ENCODE data around the gene SAMD4B.
A peak's percentile ranks its signal among the peaks of the same experiment; 100 is the strongest.

SAMD4B gene

DNA sequence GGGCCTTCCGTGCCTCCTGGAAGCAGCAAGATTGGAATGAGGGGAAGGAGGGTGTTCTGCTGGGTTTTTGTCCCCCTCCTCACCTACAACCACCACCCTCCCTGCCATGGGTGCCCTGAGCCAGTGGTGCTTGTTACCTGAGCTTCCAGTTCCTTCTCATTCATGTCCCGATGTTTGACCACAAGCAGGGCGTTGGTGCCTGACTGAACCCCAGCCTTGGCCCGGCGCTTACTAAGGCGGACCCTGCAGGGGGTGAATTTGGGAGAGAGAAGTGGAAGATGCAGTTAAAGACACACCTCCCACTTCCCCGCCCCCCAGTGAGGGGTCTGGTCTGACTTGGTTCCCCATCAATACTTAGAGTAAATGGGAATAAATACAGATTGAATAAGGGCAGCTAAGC lies 44.3 kb downstream of the SAMD4B start:
- no peak for DNase-seq (ENCODE audit: extremely low read depth in 1 of 2, low read depth in 1 of 2)

DNA sequence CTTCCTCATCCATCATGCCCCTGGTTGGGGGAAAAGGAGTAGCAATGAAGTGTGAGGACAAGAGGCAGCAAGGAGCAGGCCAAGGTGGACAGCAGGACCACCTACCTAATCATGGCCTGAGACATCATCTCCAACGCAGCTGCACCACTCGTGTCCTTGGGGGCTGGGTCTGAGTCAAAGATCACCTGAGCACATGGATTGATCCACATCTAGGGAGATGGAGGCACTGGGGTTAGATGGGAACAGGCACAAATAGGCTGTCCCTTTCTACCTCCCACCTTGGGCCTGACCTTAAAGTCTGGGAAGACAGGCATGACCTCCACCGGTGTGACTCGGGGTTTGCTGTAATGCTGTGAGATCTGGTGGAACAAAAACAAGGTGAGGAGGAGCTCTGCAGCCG lies 46.4 kb downstream of the SAMD4B start:
- no peak for DNase-seq (ENCODE audit: extremely low read depth in 1 of 2, low read depth in 1 of 2)

DNA sequence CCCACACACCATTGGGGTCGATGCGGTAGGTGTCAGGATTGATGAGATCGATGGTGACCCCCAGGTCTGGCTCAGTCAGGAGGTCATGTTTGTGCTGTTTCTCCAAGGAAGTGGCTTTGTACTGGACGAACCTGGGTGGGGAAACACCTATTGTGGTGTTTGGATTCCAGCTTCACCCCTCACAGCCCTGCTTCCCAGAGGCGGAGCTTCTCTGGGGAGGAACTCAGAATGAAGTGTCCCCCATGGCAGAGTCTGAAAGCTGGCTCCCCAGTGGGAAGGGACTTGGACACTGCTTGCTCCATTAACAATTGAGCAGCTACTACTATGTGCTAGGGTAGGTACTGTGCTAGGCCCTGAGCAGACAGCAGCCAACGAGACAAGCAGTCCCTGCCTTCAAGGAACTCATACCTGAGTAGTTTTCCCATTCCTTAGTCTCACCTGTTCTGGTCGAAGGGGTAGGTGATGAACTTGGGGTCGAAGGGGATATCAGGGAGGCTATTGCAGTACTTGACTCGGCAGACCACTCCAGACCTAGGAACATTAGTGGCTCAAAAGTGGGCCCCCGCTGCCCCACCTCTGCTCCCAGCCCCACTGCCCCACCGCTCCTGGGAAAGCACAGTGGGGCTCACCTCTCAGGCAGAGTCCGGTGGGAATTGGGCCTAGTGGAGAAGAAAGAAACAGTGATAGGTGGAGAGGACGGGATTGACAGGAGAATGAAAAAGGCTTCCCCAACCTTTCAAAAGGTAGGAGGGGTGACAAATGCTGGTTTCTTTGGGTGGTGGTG lies 47.6 kb downstream of the SAMD4B start:
- no peak for DNase-seq (ENCODE audit: extremely low read depth in 1 of 2, low read depth in 1 of 2)

DNA sequence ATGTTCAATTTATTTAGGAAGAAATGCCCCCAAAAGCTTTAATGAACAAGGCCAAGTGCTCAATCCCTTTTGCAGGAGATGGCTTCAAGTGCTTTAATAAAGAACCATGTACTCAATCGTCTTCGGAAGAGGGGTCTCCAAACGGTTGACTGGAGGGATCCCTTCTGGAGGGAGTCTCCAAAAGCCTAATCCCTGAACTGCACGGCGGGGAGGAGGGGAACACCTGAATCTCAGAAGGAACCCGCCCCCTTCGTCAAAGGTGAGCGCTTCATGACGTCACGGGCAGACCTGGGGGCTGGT lies 48.2 kb downstream of the SAMD4B start:
- peak; percentile 62 to 74 for DNase-seq (ENCODE audit: extremely low read depth in 1 of 2, low read depth in 1 of 2)

DNA sequence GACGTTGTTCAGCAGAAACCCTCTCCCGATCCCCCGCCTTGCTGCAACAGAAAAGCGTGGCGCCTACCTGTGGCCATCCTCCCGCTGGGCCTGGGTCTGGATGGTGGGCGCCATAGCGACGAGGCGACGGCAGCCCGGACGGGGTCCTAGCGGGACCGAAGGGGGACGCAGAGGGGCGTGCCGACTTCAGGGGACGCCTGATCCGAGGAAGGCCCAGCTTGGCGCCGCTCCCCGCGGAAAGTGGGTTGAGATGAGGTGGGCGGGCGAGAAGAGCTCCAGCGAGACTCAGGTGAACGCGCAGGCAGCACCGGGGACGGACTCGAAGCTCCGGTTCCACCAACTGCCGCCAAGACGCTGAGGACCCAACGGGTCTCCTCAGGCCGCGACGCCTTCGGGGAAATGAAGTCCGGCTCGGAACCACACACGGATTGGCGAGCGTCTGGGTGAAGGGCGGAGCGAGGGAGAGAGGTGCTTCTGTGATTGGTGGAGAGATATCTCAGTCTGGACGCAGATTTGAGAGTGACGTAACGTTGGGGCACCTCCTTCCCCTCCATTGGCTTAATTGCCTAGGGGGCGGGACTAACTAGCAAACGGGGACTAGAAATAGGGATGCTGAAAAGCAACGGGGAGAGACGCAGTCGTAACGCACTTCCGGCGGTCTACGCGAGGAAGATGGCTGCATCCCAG lies 48.7 kb downstream of the SAMD4B start, which contains the start of the genes MED29 and PAF1:
MED29 (plus strand) TSS at position 628 of the 687 bp plus-strand sequence; CDS start at position 673, 45 bp downstream.
PAF1 (minus strand) TSS at position 356 of the 687 bp plus-strand sequence; CDS start at position 114, 242 bp downstream.
- peak; percentile 85 to 93 for DNase-seq (ENCODE audit: extremely low read depth in 1 of 2, low read depth in 1 of 2)

DNA sequence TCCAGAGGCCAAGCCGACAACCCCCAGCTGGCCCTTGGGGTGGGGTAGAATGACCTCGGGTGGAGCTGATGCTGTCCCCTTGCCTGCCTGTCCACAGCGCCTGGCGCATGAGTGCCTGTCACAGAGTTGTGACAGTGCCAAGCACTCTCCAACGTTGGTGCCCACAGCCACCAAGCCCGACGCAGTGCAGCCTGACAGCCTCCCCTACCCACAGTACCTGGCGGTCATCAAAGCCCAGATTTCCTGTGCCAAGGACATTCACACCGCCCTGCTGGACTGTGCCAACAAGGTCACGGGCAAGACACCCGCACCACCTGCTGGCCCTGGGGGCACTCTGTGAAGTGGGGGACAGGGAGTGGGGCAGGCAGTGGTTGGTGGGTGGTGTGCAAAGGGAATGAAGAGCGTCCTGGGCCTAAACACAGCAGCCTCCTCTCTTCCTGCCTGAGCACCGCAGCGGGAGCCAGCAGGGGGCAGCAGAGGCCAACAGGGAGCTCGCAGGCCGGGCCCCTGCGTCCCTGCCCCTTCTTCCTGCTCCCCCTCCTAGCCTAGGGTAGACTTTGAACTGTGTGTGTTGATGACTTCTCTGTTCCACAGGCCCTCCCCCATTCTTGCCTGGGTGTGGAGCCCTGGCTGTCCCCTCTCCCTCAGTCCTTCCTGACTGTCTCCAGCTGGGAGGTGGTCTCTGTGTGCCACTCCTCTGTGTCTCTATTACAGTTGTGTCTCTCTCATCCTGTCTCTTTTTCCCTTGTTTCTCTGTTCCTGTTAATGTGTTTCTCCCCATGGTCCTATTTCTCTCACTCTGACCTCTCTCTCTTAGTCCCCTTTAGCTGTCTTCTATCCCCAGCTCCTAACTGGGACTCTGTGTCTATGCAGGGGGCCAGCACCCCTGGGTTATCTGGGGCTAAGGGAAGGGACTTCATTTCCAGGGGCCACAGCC lies 55.4 kb downstream of the SAMD4B start:
- DNase-seq (ENCODE audit: extremely low read depth in 1 of 2, low read depth in 1 of 2): peak; percentile 92 to 93

DNA sequence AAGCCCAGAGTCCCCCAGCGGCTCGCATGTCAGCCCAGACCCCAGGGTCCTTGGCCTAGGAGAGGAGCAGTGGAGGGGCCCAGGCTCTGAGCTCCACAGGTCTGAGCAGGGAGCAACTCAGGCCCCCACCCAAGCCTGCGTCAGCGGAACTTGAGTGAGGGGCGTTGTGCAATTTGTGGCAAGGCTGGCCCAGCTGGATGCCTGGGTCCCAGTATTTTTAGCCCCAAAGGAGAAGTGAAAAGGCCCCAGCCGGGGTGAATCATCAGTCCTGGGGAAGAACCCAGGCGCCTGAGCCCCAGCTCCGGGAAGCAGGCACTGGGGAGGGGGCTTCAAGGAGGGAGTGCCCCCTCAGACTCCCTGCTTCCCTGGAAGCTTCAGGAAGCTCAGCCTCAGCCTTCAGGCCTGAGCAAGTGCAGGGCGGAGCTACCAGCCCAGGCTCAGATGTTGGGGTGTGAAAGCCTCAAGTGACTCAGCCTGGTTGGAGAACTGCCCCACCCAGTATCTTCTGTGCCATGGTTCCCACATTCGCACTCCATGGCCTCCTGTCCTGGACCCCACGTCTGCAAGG lies 56.2 kb downstream of the SAMD4B start:
- no peak for DNase-seq (ENCODE audit: extremely low read depth in 1 of 2, low read depth in 1 of 2)

DNA sequence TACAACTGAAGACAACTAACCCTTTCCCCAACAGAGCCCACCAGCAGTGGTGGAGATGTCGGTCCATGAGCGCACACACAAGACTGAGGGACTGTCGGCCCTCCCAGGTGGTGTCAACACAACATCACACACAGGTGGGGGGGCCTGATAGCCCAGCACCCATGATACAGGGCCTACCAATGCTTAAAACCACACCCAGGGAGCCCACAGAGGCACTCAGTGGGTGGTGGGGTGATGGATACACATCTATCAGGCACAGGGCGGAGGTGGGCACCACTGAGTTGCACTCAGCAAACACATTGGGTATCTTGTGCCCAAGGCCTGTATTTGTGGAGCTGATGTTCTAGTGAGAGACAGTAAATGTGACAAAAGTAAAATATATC lies 57.4 kb downstream of the SAMD4B start:
- no peak for DNase-seq (ENCODE audit: extremely low read depth in 1 of 2, low read depth in 1 of 2)

DNA sequence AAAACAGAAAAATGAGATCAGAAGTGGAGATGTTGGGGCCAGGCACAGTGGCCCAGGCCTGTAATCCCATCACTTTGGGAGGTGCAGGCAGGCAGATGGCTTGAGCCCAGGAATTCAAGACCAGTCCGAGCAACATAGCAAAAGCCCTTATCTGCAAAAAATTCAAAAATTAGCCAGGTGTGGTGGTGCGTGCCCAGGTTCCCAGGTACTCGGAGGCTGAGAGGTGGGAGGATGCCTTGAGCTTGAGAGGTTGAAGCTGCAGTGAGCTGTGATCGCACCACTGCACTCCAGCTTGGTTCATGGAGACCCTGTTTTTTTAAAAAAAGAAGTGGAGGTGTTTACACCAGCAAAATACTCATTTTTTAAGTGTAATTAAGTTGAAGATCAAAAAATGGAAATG lies 57.8 kb downstream of the SAMD4B start:
- DNase-seq (ENCODE audit: extremely low read depth in 1 of 2, low read depth in 1 of 2): no peak

DNA sequence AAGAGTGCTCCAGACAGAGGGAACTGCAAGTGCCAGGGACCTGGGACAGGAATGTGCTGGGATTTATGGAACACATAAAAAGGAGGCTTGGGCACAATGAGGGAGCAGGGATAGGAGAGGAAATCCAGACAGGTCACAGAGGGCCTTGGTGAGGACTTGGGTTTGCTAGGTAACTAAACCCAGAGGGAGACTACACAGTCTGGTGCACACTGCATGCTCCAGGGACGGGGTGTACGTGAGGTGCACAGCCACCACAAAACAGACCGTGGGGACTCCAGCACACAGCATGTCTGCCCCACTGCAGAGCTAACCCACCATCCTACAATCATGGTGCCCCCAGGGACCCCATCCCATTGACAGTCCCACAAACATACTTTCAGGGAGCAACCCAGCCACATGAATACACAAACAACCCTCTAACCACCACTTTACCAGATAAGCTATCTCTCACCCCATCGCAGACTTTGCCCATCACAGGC lies 58.9 kb downstream of the SAMD4B start:
- DNase-seq (ENCODE audit: extremely low read depth in 1 of 2, low read depth in 1 of 2): no peak

DNA sequence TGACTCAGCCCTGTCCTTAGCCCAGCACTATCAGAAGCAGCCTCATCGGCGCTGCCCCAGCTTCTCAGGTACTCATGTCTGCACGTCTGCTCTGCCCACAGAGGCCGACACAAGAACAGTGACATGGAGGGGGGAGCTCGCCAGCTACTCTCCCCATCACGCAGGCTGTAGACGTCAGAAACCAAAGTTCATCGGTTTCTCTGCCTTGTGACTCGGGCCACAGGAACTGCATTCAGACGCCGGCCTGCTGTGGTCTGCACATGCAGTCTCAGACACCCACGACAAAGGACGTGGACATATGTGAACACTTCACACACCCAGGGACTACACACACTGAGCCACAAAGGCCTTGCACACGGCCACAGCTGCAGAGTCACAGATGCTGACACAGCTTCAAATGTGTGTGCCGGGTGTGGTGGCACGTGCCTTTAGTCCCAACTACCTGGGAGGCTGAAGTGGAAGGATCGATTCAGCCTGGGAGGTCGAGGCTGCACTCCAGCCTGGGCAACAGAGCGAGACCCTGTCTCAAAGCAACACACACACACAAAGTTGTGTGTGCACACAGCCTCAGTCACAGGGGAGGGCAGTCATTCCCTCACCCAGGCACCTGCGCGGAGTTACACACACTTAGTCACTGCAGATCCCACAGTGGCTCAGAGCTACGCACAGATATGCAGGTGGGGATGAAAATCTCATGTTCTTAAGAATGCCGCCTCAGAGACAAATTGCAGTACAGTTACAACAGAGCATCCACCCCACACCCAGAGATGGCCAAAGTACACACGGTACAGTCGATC lies 59.5 kb downstream of the SAMD4B start:
- peak; percentile 71 to 88 for DNase-seq (ENCODE audit: extremely low read depth in 1 of 2, low read depth in 1 of 2)

DNA sequence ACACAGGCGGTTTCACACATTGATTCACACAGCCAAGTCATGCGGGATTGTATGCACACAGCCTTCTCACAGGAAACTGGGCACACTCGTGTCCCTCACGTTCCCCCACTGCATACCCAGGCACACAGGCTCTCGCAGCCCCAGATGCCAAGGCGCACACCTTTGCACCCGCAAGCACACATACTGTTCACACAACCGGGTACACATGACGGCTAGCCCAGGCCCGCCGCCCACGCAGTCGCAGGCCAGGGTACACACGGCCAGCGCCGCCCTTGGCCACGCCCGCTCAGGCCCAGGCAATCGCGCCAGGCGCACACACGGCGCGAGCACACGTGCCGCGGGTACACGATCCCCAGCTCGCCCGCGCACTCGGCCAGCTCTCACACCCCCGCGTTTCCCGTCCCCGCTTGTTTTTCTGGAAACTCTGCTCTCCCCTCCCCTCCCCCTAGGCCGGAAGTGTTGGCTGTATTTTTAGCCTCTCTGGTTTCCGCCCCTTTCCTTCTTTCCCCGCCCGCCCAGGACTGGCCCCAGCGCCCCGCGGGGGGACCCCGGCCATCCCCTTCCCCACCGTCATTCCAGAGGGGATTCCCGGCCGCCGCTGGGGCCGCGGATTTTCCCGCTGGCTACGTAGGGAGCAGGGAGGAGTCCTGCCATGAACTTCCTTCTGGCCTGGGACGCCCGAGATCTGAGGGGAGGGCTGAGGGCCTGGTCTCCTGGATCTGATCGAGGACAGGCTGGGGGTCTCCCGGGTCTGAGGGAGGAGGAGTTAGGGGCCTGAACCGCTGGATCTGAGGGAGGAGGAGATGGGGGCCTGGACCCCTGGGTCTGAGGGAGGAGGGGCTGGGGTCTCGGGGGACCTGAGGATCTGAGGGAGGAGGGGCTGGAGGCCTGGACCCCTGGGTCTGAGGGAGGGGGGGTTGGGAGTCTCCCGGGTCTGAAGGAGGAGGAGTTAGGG lies 60.4 kb downstream of the SAMD4B start:
- DNase-seq (ENCODE audit: extremely low read depth in 1 of 2, low read depth in 1 of 2): peak; percentile 75 to 80

DNA sequence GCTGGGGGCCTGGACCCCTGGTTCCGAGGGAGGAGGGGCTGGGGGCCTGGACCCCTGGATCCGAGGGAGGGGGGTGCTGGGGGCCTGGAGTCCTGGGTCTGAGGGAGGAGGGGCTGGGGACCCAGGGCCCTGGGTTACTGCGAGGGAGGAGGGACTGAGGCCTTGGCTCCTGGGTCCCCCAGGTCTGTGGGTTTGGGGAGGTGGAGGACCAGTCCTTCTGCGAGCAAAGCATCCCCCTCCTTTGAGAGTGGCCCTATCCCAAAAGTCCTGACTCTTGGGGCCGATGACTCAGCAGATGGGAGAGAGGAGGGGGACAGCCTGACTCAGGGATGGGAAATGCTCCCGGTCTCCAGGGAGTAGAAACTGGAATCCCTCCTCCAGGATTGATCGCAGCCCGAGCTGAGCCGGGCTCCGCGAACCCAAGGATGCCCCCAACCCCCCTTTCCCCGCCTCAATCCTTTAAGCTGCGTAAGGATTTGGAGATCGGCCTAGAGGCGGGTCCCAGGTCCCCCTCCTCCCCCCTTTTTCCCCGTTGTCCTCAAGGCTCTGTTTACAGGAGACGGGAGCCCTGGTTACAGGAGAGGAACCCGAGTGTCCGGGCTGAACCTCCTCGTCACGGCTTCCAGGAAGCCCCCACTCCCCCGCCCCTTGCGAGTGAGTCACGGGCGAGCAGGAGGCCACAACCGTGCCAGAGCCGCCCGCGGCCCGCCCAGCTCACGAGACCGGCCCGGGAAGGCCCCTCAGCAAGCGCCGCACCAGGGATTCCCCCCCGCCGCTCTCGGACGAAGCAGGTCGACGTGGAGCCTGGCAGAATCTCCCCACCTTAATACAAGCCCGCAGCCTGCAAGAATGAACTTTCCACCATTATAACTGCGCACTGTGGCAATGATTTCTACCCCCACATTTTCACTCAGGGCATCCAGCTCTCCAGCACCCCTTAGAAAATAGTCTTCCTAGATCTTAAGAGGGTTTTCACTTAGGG lies 61.4 kb downstream of the SAMD4B start:
- peak; percentile 94 to 97 for DNase-seq (ENCODE audit: extremely low read depth in 1 of 2, low read depth in 1 of 2)

DNA sequence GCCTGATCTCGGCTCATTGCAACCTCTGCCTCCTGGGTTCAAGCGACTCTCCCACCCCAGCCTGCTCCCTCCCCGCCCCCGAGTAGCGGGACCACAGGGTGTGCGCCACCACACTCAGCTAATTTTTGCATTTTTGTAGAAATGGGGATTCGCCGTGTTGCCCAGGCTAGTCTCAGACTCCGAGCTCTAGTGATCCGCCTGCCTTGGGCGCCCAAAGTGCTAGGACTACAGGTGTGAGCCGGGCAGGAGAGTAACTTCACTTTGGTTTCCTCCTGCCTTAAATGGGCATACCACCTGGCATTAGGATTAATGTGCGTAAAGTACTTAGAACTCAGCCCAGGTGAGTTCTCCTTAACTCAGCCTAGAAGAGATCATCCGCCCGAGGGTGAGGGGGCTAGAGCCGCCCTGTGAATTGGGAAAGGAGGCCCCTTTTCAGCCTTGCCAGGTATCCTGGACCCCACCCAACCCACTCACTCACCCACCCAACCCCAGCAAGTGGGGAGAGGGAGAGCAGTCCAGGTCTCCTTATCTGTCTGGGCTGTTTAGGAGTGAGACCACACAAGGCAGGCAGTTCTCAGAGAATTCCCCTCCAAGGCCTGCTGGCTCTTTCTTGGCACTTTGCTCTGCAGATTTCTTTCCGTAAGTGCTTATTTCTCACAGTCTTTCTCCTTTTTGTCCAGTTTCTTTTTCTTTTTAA lies 63.2 kb downstream of the SAMD4B start:
- no peak for DNase-seq (ENCODE audit: extremely low read depth in 1 of 2, low read depth in 1 of 2)

DNA sequence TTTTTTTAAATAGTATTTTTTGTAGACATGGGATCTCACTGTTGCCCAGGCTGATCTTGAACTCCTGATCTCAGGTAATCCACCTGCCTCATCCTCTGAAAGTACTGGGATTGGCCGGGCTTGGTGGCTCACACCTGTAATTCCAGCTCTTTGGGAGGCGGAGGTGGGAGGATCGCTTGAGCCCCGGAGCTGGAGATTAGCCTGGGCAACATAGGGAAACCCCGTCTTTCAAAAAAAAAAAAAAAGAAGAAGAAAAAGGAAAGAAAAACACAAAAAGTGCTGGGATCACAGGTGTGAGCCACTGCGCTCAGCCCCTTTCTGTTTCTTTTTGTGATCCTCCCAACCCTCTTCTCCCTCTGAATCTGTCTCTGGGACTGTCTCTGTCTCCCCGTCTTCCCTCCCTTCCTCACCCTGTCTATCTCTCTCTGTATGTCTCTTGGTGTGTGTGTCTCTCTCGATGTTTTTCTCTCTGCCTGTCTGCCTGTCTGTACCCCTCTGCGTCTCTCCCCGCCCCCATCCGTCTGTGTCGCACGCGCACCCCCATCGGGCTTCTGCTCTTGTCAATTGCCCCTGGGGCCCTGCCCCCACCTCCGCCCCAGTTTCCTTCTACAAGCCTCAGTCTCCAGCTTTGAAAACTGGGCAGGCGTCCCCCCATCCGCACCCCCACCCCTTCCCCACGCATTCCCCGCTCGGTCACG lies 63.9 kb downstream of the SAMD4B start:
- peak; percentile 87 to 91 for DNase-seq (ENCODE audit: extremely low read depth in 1 of 2, low read depth in 1 of 2)

DNA sequence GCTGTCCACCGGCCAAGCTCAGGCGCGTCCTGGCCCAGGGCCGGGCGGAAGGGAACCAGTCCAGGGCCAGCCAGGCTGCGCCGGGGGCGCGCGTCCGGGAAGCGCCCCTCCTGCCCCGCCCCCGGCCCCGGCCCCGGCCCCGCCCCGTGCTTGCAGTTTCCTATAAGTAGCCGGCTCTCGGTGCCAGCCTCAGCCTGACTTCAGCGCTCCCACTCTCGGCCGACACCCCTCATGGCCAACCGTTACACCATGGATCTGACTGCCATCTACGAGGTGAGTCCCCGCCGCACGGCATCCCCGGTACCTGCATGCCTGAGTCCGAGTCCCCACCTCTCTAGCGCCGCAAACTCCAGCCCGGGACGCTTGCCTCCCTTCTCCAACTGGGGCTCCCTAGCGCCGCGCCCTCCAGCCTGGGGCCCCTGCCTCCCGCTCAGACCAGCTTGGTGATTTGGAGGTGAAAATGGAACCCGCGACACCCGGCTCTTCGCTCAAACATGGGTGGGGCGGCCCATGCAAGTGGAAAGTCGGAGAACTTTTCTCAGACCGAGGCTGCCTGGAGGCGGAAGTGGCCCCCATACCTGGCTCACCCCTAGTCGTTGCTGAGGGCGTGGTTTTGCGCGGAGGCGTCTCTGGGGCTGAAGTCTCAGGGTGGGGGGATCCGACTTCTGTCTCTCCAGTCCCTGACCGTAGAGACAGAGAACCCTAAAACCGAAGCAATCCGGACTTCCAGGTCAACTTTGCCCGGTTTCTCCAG lies 64.6 kb downstream of the SAMD4B start, which contains the start of gene ZFP36:
ZFP36 (plus strand) TSS at position 192 of the 754 bp plus-strand sequence; CDS start at position 250, 58 bp downstream.
- peak; percentile 87 to 88 for DNase-seq (ENCODE audit: extremely low read depth in 1 of 2, low read depth in 1 of 2)
